Cardiac fibroblast (primary cell): Measurements from ENCODE around the gene SFMBT2.

ENCODE experiments used
- DNase-seq, 2 donors: peaks; one replicate each; pipeline versions ENCODE4 v3.0.0 to v3.0.0-alpha.2; 2010; ENCODE audit warnings: low read depth in 2 of 2
- H3K4me3 ChIP-seq, 2 donors: replicated peaks in 1 of 2; 1 replicate in 1 of 2; 2 replicates in 1 of 2; pipeline ENCODE4 v1.5.1; 2011; ENCODE audit warnings: low read depth in 2 of 2, low read length in 2 of 2, mild to moderate bottlenecking in 2 of 2, moderate library complexity in 1 of 2
- CTCF ChIP-seq: IDR thresholded peaks from one replicate; pipeline ENCODE4 v1.5.1; 2011; ENCODE audit warnings: low read depth, mild to moderate bottlenecking, low read length, inconsistent platforms

Gene SFMBT2

GRCh38 chr10:7297094-7297493 lies 113.7 kb downstream of the SFMBT2 start:
- no peak overlapping the region for H3K4me3 ChIP-seq
- TF ChIP-seq CTCF: no peak
- no peak for DNase-seq

- no peak for DNase-seq
- no peak for TF ChIP-seq CTCF
- no peak overlapping the region for H3K4me3 ChIP-seq
Observed at GRCh38 chr10:7296648-7297047, 114.2 kb downstream of the SFMBT2 start.

DNA sequence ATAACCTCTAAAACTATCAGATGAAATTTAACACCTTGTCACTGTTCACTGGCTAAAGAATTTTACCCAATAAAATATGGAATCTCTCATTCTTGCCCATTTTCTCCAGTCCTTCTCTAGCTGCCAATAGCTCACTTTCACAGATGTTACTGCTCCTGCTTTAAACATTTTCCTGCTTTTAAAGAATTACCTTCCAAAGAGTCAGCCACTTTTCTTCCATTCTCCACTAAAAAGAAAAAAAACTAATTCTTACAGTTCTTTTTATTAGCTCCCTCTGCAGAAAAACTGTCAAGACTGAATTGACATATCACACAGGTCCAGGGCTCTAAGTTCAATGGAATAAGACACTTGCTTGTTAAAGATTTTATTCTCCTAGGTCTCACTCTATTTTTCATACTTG lies 114.8 kb downstream of the SFMBT2 start:
- TF ChIP-seq CTCF: no peak
- no peak overlapping the region for H3K4me3 ChIP-seq
- DNase-seq: no peak

DNA sequence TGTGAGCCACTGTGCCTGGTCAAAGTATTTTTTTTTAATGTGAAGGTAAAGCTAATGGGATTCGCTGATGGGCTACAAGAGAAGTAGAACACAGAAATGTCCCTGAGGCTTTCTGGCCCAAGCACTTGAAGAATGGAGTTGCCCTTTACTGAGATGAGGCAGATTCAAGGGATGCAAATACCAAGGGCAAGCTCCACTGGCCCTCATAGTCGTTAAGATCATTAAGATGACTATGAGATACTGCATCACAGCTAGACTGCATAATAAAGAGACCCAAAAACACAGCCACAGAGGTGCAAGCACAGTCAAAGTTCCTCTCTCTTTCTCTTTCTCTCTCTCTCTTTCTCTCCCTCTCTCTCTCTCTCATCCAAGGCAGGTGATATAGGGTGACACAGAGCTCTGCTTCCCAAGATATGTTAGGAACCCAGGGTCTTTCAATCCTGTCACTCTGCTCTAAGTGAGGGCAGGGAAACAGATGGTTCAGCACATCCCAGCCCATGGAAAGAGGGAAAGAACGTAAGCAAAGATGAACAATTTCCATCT lies 117.4 kb downstream of the SFMBT2 start:
- no peak overlapping the region for H3K4me3 ChIP-seq
- TF ChIP-seq CTCF: no peak
- DNase-seq: no peak

- no peak for TF ChIP-seq CTCF
- DNase-seq: no peak
Observed at GRCh38 chr10:7291487-7292270, 119.2 kb downstream of the SFMBT2 start.

GRCh38 chr10:7288060-7288690 lies 122.7 kb downstream of the SFMBT2 start:
- no peak overlapping the region for H3K4me3 ChIP-seq
- TF ChIP-seq CTCF: no peak
- no peak for DNase-seq

More at GRCh38 chr10:7291487-7292270, 119.2 kb downstream of the SFMBT2 start:
- no peak overlapping the region for H3K4me3 ChIP-seq
